ENCODE results near the gene TRAPPC11. TPM values are rescaled to one million over a fixed set of nuclear protein-coding genes. Genes with fewer than 3 reads are reported as not detected.
"Not testable (repeated sequence)": the region's sequence is repeated elsewhere in the genome, so short reads cannot be mapped to it uniquely, and the experiment has no call there.

The TRAPPC11 gene
- total RNA-seq, 1 donor from 2014 or later: 56.2 TPM

DNA sequence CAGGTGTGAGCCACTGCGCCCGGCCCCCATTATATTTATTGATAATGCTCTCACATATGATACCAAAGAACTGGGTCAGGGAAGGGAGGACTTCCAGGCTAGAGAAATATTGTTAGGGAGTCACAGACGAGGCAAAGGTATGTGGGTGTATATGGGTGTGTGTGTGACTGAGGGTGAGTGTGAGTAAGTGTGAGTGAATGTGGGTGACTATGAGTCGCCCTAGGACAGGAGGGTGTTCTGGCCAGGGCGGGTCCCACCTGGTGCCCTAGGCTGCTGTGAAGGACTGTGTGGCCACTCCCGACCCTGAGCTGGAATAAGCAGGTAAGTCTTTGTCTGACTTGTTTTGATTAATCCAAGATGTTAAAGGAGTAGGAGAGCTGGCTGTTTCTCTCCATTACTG is 34.5 kb upstream of the TRAPPC11 start:
- TF ChIP-seq, protein P1, sequence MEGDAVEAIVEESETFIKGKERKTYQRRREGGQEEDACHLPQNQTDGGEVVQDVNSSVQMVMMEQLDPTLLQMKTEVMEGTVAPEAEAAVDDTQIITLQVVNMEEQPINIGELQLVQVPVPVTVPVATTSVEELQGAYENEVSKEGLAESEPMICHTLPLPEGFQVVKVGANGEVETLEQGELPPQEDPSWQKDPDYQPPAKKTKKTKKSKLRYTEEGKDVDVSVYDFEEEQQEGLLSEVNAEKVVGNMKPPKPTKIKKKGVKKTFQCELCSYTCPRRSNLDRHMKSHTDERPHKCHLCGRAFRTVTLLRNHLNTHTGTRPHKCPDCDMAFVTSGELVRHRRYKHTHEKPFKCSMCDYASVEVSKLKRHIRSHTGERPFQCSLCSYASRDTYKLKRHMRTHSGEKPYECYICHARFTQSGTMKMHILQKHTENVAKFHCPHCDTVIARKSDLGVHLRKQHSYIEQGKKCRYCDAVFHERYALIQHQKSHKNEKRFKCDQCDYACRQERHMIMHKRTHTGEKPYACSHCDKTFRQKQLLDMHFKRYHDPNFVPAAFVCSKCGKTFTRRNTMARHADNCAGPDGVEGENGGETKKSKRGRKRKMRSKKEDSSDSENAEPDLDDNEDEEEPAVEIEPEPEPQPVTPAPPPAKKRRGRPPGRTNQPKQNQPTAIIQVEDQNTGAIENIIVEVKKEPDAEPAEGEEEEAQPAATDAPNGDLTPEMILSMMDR (IDR thresholded peaks at IDR 0.05; ENCODE audit: partially characterized antibody, unreplicated experiment): no peak
- DNase-seq: no peak
- Mint-ChIP-seq H3K27me3 (ENCODE audit: unreplicated experiment) (peaks cover 2% of the 10 kb centered on the region), H3K4me3 (ENCODE audit: unreplicated experiment) (no peak overlapping the region), H3K36me3 (ENCODE audit: unreplicated experiment) (no peaks in the 10 kb centered on the region), H3K9me3 (ENCODE audit: unreplicated experiment) (no peaks in the 10 kb centered on the region), H3K27ac (ENCODE audit: unreplicated experiment) (no peak overlapping the region), H3K4me1 (ENCODE audit: low read depth, unreplicated experiment) (peaks cover 10% of the 10 kb centered on the region)

DNA sequence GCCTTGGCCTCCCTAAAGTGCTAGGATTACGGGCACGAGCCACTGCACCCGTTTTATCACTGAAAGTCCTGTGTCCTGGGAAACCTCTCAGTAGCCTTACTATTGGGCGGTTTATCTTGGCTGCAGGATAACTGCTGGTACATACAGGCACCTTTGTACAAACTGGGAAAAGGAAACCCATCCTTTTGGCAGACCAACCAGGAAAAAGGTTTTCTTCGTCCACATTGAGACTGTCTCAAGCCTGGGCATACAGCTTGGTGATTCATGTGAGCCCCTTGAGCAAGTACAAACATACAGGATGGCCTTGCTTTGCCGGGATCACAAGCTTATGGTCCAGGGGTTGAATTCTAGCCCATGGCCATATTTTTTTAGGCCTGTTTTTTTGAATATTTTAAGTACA is 32.9 kb upstream of the TRAPPC11 start:
- Mint-ChIP-seq H3K9me3 (ENCODE audit: unreplicated experiment) (no peaks in the 10 kb centered on the region), H3K27me3 (ENCODE audit: unreplicated experiment) (peaks cover 2% of the 10 kb centered on the region), H3K36me3 (ENCODE audit: unreplicated experiment) (no peaks in the 10 kb centered on the region), H3K4me3 (ENCODE audit: unreplicated experiment) (no peak overlapping the region), H3K4me1 (ENCODE audit: low read depth, unreplicated experiment) (peaks cover 10% of the 10 kb centered on the region), H3K27ac (ENCODE audit: unreplicated experiment) (no peak overlapping the region)
- TF ChIP-seq, protein P1 (IDR thresholded peaks at IDR 0.05; ENCODE audit: partially characterized antibody, unreplicated experiment): no peak
- no peak for DNase-seq

DNA sequence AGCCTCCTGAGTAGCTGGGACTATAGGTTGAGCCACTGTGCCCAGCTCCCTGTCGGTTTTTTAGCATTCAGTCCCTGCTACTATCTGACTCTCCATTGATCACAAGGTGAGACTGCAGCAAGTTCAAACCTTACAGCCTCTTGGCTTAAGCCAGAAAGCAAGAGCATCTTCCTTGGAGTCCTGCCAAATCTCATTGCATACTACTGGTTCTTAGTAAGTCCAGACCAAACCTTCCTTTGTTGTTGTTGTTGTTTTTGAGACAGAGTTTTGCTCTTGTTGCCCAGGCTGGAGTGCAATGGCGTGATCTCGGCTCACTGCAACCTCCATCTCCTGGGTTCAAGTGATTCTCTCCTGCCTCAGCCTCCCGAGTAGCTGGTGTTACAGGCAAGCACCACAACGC is 31.8 kb upstream of the TRAPPC11 start:
- not testable (repeated sequence) for H3K9me3 Mint-ChIP-seq (ENCODE audit: unreplicated experiment); H3K27ac Mint-ChIP-seq (ENCODE audit: unreplicated experiment); H3K4me3 Mint-ChIP-seq (ENCODE audit: unreplicated experiment); DNase-seq; H3K36me3 Mint-ChIP-seq (ENCODE audit: unreplicated experiment); H3K27me3 Mint-ChIP-seq (ENCODE audit: unreplicated experiment)
- H3K4me1 Mint-ChIP-seq (ENCODE audit: low read depth, unreplicated experiment): peaks cover 10% of the 10 kb centered on the region

DNA sequence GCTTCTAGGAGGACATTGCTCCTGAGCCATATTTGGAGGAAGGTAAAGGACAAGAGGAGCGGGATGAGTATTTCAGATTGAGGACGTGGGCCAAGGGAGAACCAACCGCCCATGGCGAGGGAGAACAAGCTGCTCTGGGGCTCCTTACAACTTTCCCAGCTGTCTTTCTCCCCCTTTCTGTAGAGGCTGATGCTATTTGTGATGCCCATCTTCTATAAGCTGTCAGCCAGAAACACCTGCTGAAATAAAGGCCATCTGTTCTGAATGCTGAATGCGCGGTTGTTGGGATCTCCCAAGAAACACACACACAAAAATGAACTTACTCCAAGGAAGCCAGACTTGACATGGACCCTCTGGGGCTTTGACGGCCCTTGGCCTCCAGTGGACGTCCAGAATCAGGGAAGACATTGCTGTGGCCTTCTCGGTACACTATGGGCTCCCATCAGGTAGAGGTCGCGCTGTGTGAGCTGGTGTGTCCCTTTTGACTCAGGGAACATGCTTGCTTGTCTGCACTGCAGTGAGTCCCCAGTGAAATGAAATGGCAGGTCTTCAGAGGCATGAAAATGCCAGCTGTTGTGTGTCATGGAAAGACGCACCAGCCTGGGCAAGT is 31.0 kb upstream of the TRAPPC11 start:
- Mint-ChIP-seq H3K4me1 (ENCODE audit: low read depth, unreplicated experiment) (peaks cover 13% of the 10 kb centered on the region), H3K27me3 (ENCODE audit: unreplicated experiment) (peaks cover 2% of the 10 kb centered on the region), H3K9me3 (ENCODE audit: unreplicated experiment) (no peaks in the 10 kb centered on the region), H3K4me3 (ENCODE audit: unreplicated experiment) (no peak overlapping the region), H3K27ac (ENCODE audit: unreplicated experiment) (no peak overlapping the region), H3K36me3 (ENCODE audit: unreplicated experiment) (no peaks in the 10 kb centered on the region)
- TF ChIP-seq, protein P1 (IDR thresholded peaks at IDR 0.05; ENCODE audit: partially characterized antibody, unreplicated experiment): no peak
- DNase-seq: no peak

DNA sequence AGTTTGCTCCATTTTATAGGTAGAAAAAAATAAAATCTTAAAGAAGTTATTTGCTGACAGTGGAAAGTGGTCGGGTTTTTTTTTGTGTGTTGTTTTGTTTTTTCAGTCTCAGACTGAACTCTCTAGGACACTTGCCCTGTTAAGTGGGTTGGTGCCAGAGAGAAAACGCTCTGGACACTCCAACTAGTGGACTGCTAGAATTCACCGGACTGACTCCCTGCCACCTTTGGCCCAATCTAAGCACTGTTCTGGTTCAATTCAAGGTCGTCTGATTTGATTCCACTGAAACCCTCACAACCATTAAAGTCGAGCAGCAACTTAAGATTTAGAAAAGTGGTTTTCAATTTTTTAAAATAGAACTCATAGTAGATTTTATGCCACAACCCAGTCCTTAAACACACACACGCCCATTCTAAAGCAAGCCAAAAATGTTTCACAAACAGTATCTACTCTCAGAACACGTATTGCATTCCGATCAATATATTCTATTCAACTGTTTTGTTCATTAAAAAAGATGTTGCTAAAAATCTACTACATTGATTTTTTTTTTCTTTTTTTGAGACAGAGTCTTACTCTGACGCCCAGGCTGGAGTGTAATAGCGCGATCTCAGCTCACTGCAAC is 27.4 kb upstream of the TRAPPC11 start:
- Mint-ChIP-seq H3K27me3 (ENCODE audit: unreplicated experiment) (peaks cover 2% of the 10 kb centered on the region), H3K9me3 (ENCODE audit: unreplicated experiment) (no peaks in the 10 kb centered on the region), H3K4me1 (ENCODE audit: low read depth, unreplicated experiment) (peaks cover 24% of the 10 kb centered on the region), H3K27ac (ENCODE audit: unreplicated experiment) (no peak overlapping the region), H3K4me3 (ENCODE audit: unreplicated experiment) (no peak overlapping the region), H3K36me3 (ENCODE audit: unreplicated experiment) (no peaks in the 10 kb centered on the region)
- TF ChIP-seq, protein P1 (IDR thresholded peaks at IDR 0.05; ENCODE audit: partially characterized antibody, unreplicated experiment): no peak
- DNase-seq: no peak

Measured in glutamatergic neuron (in vitro differentiated cells).